HG03342 (cell line): ENCODE measurements around the gene IL9.

Source experiments
- ATAC-seq: cut with Tn5 transposase; IDR thresholded peaks from one replicate; pipeline ENCODE4 v1.9.1; 2021; ENCODE audit warnings: mild to moderate bottlenecking, moderate library complexity; ENCODE audit not compliant: unreplicated experiment

Gene IL9

GRCh38 chr5:135895474-135896006 is at the start of gene IL9:
Gene IL9, minus strand, starts transcription at chr5:135895841. Its CDS starts 25 bp downstream, at chr5:135895816.
- no peak for ATAC-seq

DNA sequence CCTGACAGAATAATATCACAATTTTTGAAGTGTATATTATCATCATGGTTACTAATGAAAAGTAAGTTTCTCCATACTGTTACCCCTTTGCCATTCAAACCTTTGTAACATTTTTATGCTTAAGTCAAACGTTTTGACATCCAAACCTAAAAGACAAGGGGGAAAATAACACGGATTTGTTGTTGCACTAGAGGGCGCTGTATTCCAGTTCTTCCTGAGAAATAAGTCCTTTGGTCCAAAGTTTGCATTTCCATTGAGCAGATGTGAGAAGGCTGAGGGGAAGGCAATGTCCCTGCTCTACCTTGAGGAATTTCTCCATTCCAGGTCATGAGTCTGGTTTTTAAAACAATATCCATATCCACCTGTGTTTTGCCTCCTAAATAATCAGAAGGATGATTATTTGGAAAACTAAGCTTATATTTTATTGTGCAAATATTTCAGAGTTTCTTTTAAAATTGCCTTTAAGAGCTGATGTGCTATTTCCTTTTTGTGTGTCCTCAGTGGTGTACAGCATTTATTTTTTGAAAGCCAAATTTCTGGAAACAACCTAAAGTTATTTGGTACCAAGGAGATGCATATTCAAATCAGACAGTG is 49.4 kb upstream of the IL9 start:
- ATAC-seq, result no peak

GRCh38 chr5:135944564-135944963 is 48.9 kb upstream of the IL9 start:
- no peak for ATAC-seq

GRCh38 chr5:135942202-135942771 is 46.6 kb upstream of the IL9 start:
- no peak for ATAC-seq

- no peak for ATAC-seq
Observed at GRCh38 chr5:135941711-135942110, 46.1 kb upstream of the IL9 start.

DNA sequence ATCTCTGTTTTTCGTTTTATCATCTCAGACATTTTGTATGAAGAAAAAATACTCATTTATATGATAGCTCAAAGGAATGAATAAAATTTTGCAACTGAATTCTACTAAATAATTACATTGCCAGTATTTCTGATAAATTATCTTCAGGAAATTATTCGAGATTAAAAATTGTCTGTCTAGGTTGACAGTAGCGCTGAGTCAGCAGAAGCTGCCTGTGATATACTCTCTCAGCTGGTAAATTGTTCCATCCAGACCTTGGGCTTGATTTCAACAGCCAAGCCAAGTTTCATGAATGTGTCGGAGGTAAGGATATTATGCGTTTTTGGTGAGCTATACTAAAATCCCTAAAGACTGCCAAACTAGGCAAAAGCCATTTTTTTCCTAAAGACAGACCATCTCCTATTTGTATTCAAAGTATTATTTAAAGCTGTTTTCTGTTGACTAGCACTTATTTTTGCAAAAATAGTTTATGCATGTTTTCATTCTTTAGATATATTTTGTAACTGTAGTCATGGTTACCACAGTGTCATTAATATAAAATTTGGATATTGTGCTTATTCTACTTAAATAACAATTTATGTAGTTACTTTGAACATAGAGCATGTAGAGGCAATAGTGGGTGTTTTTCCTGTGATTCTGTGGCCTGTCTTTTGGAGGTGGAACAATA is 41.7 kb upstream of the IL9 start:
- no peak for ATAC-seq

DNA sequence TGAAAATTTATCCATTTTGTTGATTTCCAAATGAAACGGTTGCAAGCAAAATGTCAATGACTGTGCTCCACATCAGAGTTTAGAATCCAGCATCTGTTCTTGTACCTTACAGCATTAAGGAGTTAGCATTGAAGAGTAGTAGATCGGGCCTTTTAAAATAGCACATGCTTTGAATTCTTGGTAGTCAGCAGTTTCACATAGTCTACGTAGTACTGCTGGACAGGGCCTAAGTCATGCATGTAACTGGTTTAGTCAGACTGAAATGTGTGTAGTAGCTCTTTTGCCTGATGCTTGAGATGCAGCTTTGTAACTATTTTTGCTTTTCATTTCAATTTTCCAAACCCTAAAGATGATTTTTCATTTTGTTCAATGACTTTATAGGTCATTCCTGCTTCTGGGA is 39.3 kb upstream of the IL9 start:
- ATAC-seq, result no peak

DNA sequence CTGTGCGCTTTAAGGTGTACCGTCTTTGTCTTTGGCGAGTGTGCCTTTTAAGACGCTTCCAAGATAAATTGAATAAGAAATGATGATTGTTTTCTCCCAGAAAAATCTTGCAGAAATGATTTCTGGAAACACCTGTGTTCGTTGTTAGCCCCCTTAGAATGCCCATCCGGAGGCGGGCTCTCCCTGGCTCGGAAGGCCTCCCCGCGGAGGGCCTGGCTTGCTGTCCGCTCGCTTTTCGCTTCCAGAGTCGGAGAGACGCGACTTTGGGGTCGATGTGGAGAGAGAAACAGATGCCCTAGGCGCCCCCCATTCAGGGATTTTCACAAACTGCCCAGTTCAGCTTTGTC is 35.3 kb upstream of the IL9 start:
- no peak for ATAC-seq

- ATAC-seq, result no peak
Observed at GRCh38 chr5:135930029-135930948, 34.6 kb upstream of the IL9 start.

DNA sequence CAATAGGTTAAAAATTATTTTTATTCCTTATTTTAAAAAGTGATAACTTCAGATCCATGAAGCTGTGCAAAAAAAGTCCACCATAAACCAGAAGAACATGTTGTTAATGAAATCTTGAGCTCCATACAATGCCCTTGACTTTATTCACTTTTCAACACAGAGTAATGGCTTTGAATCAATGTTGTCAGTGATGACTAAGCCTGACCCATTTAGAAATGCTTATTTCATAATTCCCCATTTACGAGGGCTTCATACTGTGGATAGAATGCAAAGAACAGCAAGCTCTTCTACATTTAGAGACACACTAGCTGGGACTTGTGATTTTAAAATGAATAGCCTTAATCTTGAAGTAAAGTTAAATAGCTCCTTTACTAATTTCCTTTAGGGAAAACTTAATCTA is 25.7 kb upstream of the IL9 start:
- ATAC-seq, result no peak

GRCh38 chr5:135920199-135920598 is 24.6 kb upstream of the IL9 start:
- no peak for ATAC-seq

GRCh38 chr5:135916638-135917263 is 21.1 kb upstream of the IL9 start:
- ATAC-seq, result no peak

GRCh38 chr5:135915466-135916001 is 19.9 kb upstream of the IL9 start:
- no peak for ATAC-seq

- no peak for ATAC-seq
Observed at GRCh38 chr5:135913713-135914626, 18.3 kb upstream of the IL9 start.

DNA sequence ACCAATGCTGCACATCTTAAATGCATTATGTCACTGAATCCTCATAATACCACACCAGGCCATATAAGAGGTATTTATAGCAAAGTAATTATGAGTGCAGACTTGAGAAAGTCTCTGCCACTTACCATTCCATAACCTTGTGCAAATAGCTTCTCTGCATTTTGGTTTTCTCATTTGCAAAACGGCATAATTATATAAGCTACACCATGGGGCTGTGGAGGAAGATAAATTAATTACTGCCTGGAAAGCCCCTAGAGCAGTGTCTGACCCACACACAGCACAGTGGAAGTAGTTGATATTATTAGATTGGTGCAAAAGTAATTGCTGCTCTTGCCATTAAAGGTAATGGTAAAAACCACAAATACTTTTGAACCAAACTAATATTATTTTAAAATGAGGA is 9.5 kb upstream of the IL9 start:
- no peak for ATAC-seq

GRCh38 chr5:135901633-135902032 is 6.0 kb upstream of the IL9 start:
- no peak for ATAC-seq

DNA sequence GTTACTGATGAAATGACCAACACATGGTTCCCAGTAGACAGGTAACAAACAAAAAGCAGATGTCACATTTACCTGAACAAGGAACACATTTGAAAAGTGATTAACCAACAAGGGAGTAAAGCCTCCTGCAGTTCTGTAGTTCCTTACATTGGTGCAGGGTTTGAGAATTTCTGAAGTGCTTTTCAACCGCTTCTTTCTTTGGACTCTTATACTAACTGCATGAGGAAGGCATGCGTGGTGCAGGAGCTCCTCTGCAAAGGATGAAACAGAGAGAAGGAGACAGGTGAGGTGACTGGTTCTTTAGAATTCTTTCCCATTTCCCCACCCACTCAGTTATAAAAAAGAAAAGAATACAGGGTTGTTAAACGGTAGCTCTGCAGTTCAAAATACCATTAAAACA is 4.6 kb upstream of the IL9 start:
- no peak for ATAC-seq

GRCh38 chr5:135898651-135899050 is 3.0 kb upstream of the IL9 start:
- no peak for ATAC-seq

- ATAC-seq, result no peak
Observed at GRCh38 chr5:135894789-135895188, 852 bp downstream of the IL9 start.

DNA sequence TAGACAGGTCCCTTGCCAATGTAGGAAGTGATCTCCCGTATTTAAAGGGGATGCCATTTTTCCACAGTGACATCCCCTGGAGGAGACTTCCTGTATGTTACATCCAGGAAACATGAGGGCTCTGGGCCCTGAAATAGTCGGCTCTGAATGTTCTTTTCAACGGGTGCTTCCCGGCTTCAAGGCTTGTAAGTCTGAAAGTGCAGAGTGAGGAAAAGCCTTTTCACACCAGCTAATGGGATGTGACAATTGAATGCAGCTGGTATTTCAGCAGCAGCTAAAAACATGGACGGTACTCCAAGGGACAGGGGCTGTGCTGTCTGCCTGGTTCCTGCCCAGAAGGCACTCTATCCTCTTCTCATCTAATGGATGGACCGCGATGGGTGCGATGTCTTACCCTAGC is 1.4 kb downstream of the IL9 start:
- ATAC-seq, result no peak
